Panc1 (cell line): ENCODE results near the gene FMC1. TPM values are rescaled to one million over a fixed set of nuclear protein-coding genes. Genes with fewer than 3 reads are reported as not detected.
A peak's percentile ranks its signal among the peaks of the same experiment; 100 is the strongest.

Experiments
- ATAC-seq: fragments of 200-7000 bp; cut with Tn5 transposase; 2 replicates; pipeline ENCODE4 v1.9.1; 2020; ENCODE audit warnings: mild to moderate bottlenecking, moderate library complexity
- BruUV-seq: library from RNA; stranded (reverse); fragments of 400-500 nt; replicated peaks from 2 replicates; lab custom pipeline; 2021; lab: Mats Ljungman, UMichigan
- CTCF ChIA-PET: fragments of 300-600 bp; sonication (Branson Sonifier 250); formaldehyde crosslinking; loops from one replicate; lab custom pipeline; 2022; ENCODE audit warnings: antibody characterized with exemption; lab: Charles Lee
- POLR2A ChIA-PET: fragments of 300-600 bp; sonication (Branson Sonifier 250); formaldehyde crosslinking; loops from one replicate; lab custom pipeline; 2022; ENCODE audit warnings: antibody characterized with exemption; lab: Charles Lee
- DNase-seq: peaks from one replicate; pipeline ENCODE4 v3.0.0-alpha.2; 2010; ENCODE audit warnings: low read depth, low spot score
- H3K27ac ChIP-seq: 2 replicates; pipeline ENCODE4 v1.5.1; 2011; ENCODE audit warnings: mild to moderate bottlenecking, low read length, inconsistent platforms
- H3K27me3 ChIP-seq: fragments of 200-500 bp; sonication (Bioruptor generic); 2 replicates; pipeline ENCODE4 v1.6.0; 2014; ENCODE audit warnings: low read length, inconsistent platforms; ENCODE audit not compliant: control insufficient read depth, insufficient read depth
- H3K36me3 ChIP-seq: fragments of 200-500 bp; sonication (Bioruptor generic); 2 replicates; pipeline ENCODE4 v1.5.1; 2014; ENCODE audit warnings: inconsistent platforms, mild to moderate bottlenecking, low read length, moderate library complexity; ENCODE audit not compliant: control insufficient read depth, insufficient read depth
- H3K4me1 ChIP-seq: 2 replicates; pipeline ENCODE4 v1.5.1; 2011; ENCODE audit warnings: inconsistent platforms, mild to moderate bottlenecking, low read length, moderate library complexity; ENCODE audit not compliant: control insufficient read depth, insufficient read depth
- H3K4me3 ChIP-seq, 2 experiments: 2 replicates each; pipeline ENCODE4 v1.5.1; 2011 to 2012; ENCODE audit warnings: low read depth in 2 of 2, low read length in 2 of 2, mild to moderate bottlenecking in 2 of 2, inconsistent platforms in 1 of 2, moderate library complexity in 1 of 2
- H3K9me3 ChIP-seq: fragments of 200-500 bp; sonication (Bioruptor generic); 2 replicates; pipeline ENCODE4 v1.5.1; 2014; ENCODE audit warnings: low read depth, mild to moderate bottlenecking, inconsistent platforms, low read length, moderate library complexity; ENCODE audit not compliant: control insufficient read depth, insufficient read depth
- POLR2AphosphoS5 ChIP-seq: IDR thresholded peaks from 2 replicates; pipeline ENCODE4 v1.6.1; 2012; ENCODE audit warnings: mild to moderate bottlenecking, low read depth, low read length, moderate library complexity
- SIN3A ChIP-seq: IDR thresholded peaks from 2 replicates; pipeline ENCODE4 v1.6.1; 2012; ENCODE audit warnings: low read depth, mild to moderate bottlenecking, low read length, moderate library complexity, borderline replicate concordance; ENCODE audit not compliant: insufficient read depth
- TCF7L2 ChIP-seq: IDR thresholded peaks from 2 replicates; pipeline ENCODE4 v1.6.1; 2011; ENCODE audit warnings: mild to moderate bottlenecking, low read depth, low read length, inconsistent platforms
- in situ Hi-C: cut with HindIII; loops from 2 replicates; pipeline ENCODE4 v1.10.0; 2016; ENCODE audit warnings: low sequenced_read_pairs, low pct_unique_long_range_greater_than_20kb
- intact Hi-C: fragments of 100-400 bp; cut with micrococcal nuclease; formaldehyde crosslinking; loops from one replicate; pipeline ENCODE4 v1.10.0; 2022; ENCODE audit not compliant: unreplicated experiment
- total RNA-seq: library from RNA; stranded (reverse); gene quantifications from one replicate; pipeline ENCODE4 v1.2.1, GENCODE V29; 2021; ENCODE audit not compliant: unreplicated experiment
- TF ChIP-seq, protein P1 (sequence below), 2 experiments: IDR thresholded peaks; 2 replicates each; pipeline ENCODE4 v1.6.1; 2011 to 2012; ENCODE audit warnings: low read depth in 2 of 2, control low read depth in 1 of 2, low read length in 1 of 2, mild to moderate bottlenecking in 1 of 2, moderate library complexity in 1 of 2; ENCODE audit not compliant: insufficient read depth in 1 of 2
- TF ChIP-seq, protein P2 (sequence below): fragments of 450-650 bp; IDR thresholded peaks from 2 replicates; pipeline ENCODE4 v1.5.1; 2017; ENCODE audit warnings: mild to moderate bottlenecking

FMC1 gene
- total RNA-seq, 1 experiment from 2014 or later, result 12.7 TPM

DNA sequence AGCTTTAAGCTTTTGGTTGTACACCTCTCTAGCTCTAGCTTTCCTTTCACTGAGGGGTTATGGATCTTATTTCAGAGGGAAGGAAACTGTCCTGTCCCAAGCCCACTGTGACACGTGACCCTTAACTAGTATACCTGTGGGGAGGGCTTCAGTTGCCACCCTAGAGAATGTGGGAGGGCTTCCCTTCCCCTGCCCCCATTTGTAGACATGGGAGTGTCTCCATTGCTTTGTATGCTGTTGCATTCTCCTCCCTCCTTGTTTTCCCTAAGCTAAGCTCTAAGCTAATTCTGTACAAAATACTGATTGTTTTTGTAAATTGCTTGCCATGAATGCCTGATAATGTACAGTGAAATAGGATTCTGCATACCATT lies 29.8 kb downstream of the FMC1 start:
- H3K27me3 ChIP-seq, result no peaks in the 10 kb centered on the region
- H3K4me1 ChIP-seq, result peaks cover 24% of the 10 kb centered on the region
- DNase-seq, result no peak
- ChIA-PET POLR2A (interaction anchor here (0.7 kb wide), 1 partner anchor 1155 kb away, joined by 12 read pairs; no protein-coding TSS in a partner anchor), CTCF (no interaction called here)
- ATAC-seq, result 0 out of 2 replicates have a peak, but pooled peaks have one; percentile 32
- H3K36me3 ChIP-seq, result peaks cover 10% of the 10 kb centered on the region; the same call in 1 of the 2 replicates
- H3K9me3 ChIP-seq, result no peaks in the 10 kb centered on the region
- H3K4me3 ChIP-seq, result no peak overlapping the region
- BruUV-seq, result no TSS peak
- TF ChIP-seq POLR2AphosphoS5 (no peak), TCF7L2 (no peak), SIN3A (no peak)
- TF ChIP-seq, protein P1, sequence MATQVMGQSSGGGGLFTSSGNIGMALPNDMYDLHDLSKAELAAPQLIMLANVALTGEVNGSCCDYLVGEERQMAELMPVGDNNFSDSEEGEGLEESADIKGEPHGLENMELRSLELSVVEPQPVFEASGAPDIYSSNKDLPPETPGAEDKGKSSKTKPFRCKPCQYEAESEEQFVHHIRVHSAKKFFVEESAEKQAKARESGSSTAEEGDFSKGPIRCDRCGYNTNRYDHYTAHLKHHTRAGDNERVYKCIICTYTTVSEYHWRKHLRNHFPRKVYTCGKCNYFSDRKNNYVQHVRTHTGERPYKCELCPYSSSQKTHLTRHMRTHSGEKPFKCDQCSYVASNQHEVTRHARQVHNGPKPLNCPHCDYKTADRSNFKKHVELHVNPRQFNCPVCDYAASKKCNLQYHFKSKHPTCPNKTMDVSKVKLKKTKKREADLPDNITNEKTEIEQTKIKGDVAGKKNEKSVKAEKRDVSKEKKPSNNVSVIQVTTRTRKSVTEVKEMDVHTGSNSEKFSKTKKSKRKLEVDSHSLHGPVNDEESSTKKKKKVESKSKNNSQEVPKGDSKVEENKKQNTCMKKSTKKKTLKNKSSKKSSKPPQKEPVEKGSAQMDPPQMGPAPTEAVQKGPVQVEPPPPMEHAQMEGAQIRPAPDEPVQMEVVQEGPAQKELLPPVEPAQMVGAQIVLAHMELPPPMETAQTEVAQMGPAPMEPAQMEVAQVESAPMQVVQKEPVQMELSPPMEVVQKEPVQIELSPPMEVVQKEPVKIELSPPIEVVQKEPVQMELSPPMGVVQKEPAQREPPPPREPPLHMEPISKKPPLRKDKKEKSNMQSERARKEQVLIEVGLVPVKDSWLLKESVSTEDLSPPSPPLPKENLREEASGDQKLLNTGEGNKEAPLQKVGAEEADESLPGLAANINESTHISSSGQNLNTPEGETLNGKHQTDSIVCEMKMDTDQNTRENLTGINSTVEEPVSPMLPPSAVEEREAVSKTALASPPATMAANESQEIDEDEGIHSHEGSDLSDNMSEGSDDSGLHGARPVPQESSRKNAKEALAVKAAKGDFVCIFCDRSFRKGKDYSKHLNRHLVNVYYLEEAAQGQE (IDR thresholded peaks at IDR 0.05; ENCODE audit: insufficient read depth in 1 of 2, low read depth in 2 of 2, low read length in 1 of 2), result no peak
- no peak overlapping the region for H3K27ac ChIP-seq
- in situ Hi-C loops (no loop called here), intact Hi-C loops (no loop called here)

DNA sequence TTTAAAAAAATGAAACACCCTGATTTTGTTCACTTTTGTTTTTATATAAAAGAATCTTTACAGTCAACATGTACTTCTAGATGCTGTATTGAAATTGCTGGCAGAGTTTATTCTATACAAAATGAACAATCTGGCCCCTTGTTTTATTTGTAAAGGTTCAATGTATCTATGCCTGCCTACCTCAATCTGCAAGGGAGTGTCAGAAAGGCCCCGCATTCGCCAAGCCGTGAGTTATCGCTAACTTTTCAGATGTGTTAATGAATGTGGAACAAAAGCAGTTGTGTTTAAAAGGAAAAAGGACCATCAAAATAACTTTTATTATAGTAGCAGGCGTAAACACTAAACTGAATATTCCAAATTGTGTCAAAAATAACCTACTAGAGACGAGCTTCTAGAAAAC lies 33.1 kb downstream of the FMC1 start:
- Histone ChIP-seq H3K4me3 (no peak overlapping the region), H3K36me3 (peaks cover 20% of the 10 kb centered on the region; the same call in 1 of the 2 replicates), H3K4me1 (peaks cover 21% of the 10 kb centered on the region), H3K9me3 (no peaks in the 10 kb centered on the region), H3K27me3 (no peaks in the 10 kb centered on the region), H3K27ac (no peak overlapping the region)
- intact Hi-C loops (no loop called here), in situ Hi-C loops (no loop called here)
- ATAC-seq (no peak), DNase-seq (no peak)
- TF ChIP-seq, protein P1 (IDR thresholded peaks at IDR 0.05; ENCODE audit: insufficient read depth in 1 of 2, low read depth in 2 of 2, low read length in 1 of 2), result no peak
- TF ChIP-seq POLR2AphosphoS5 (no peak), SIN3A (no peak), TCF7L2 (no peak)
- TF ChIP-seq, protein P2, sequence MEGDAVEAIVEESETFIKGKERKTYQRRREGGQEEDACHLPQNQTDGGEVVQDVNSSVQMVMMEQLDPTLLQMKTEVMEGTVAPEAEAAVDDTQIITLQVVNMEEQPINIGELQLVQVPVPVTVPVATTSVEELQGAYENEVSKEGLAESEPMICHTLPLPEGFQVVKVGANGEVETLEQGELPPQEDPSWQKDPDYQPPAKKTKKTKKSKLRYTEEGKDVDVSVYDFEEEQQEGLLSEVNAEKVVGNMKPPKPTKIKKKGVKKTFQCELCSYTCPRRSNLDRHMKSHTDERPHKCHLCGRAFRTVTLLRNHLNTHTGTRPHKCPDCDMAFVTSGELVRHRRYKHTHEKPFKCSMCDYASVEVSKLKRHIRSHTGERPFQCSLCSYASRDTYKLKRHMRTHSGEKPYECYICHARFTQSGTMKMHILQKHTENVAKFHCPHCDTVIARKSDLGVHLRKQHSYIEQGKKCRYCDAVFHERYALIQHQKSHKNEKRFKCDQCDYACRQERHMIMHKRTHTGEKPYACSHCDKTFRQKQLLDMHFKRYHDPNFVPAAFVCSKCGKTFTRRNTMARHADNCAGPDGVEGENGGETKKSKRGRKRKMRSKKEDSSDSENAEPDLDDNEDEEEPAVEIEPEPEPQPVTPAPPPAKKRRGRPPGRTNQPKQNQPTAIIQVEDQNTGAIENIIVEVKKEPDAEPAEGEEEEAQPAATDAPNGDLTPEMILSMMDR, result no peak
- ChIA-PET POLR2A (no interaction called here), CTCF (no interaction called here)
- BruUV-seq, result no TSS peak
